ENCODE measurements around the gene JMJD8.

- TF ChIP-seq CTCF (IDR thresholded peaks at IDR 0.05) (no peak), POLR2A (IDR thresholded peaks at IDR 0.05) (no peak), EP300 (IDR thresholded peaks at IDR 0.05) (no peak)
Observed at GRCh38 chr16:671353-672131, 12.6 kb downstream of the JMJD8 start.

Measured in tibial nerve (tissue), 4 donors.